Spinal cord (tissue), 10 donors: Measurements from ENCODE around the gene GRID2. TPM values are rescaled to one million over a fixed set of nuclear protein-coding genes. Genes with fewer than 3 reads are reported as not detected.

Experiments
- DNase-seq, 6 donors: peaks; one replicate each; pipeline versions ENCODE4 v3.0.0 to v3.0.0-alpha.2; 2013 to 2015; ENCODE audit warnings: low spot score in 6 of 6, low read depth in 4 of 6
- H3K27ac ChIP-seq: one replicate; pipeline ENCODE4 v1.5.1; 2013; ENCODE audit warnings: low read depth, low read length, control low read depth
- H3K27me3 ChIP-seq: one replicate; pipeline ENCODE4 v1.6.1; 2013; ENCODE audit warnings: low read length; ENCODE audit not compliant: control insufficient read depth, insufficient read depth
- H3K36me3 ChIP-seq: one replicate; pipeline ENCODE4 v1.6.1; 2013; ENCODE audit warnings: low read length; ENCODE audit not compliant: control insufficient read depth, insufficient read depth
- H3K4me1 ChIP-seq: one replicate; pipeline ENCODE4 v1.6.1; 2013; ENCODE audit warnings: low read length; ENCODE audit not compliant: control insufficient read depth, insufficient read depth
- H3K4me3 ChIP-seq: one replicate; pipeline ENCODE4 v1.5.1; 2013; ENCODE audit warnings: low read depth, low read length, control low read depth
- H3K9me3 ChIP-seq: one replicate; pipeline ENCODE4 v1.6.1; 2013; ENCODE audit warnings: low read length; ENCODE audit not compliant: control insufficient read depth, insufficient read depth
- WGBS: methylation state at CpG from one replicate; pipeline ENCODE4 v1.1.5; 2013; ENCODE audit warnings: missing lambda C conversion rate; ENCODE audit not compliant: insufficient coverage; 5-methylcytosine and 5-hydroxymethylcytosine counted together
- polyA plus RNA-seq, 2 donors: library from polyadenylated mRNA; unstranded; fragments of 120-200 nt; gene quantifications; one replicate each; pipeline ENCODE4 v1.2.1, GENCODE V29; 2013; ENCODE audit not compliant: insufficient read length in 2 of 2
- total RNA-seq, 2 donors: library from RNA; depleted of rRNA in 1 of 2; stranded (reverse); fragments of 120-200 nt in 1 of 2; fragments of >200 nt in 1 of 2; gene quantifications; one replicate each; pipeline versions ENCODE4 v1.2.3 to v1.2.4, GENCODE V29; 2013 to 2014
- donor health status: healthy.

The GRID2 gene
- total and polyA plus RNA-seq, 4 donors = 17.8 to 40.8 (median 23.4) TPM

DNA sequence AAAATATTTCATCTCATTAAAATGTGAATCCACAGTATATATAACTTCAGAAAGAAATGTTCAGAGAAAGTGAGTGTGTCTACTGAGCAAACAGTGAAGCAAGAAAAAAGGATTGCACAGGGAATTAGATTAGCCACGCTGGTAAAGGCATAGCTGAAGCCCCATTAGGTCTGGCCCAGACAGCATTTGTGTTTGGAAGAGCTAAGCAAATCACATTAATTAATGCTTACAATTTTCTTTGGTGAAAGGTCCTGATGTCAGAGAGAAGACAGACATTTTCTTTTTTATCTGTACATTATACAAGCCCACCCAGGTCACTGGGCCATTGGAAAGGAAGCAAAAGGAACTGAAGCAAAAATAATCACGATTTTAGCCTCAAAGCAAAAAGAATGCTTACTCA lies 354.6 kb downstream of the GRID2 start:
- Histone ChIP-seq H3K9me3 (no peaks in the 10 kb centered on the region), H3K36me3 (no peaks in the 10 kb centered on the region), H3K4me1 (no peaks in the 10 kb centered on the region), H3K27ac (no peak overlapping the region), H3K4me3 (no peak overlapping the region), H3K27me3 (no peaks in the 10 kb centered on the region)
- WGBS = no CpG with 5 or more reads among the region's 2 CpGs
- no peak for DNase-seq

DNA sequence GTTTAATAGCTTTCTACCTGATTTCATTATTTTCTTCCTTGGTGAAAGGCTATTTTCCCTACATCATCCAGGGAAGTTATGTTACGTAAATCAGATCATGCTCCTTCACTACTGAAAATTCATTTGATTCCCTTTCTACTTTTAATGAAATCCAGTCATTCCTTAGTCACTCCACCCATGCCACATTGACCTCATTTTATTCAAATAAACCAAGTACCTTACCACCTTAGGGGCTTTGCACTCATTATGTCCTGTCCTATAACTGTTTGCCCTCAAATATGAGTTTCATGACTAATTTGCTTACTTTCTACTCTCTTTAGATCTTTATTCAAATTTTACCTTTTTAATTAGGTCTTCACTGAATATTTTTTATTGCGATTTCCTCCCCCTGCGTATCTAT lies 374.0 kb downstream of the GRID2 start:
- Histone ChIP-seq H3K4me3 (no peak overlapping the region), H3K9me3 (no peaks in the 10 kb centered on the region), H3K36me3 (no peaks in the 10 kb centered on the region), H3K27me3 (no peaks in the 10 kb centered on the region), H3K27ac (no peak overlapping the region), H3K4me1 (no peaks in the 10 kb centered on the region)
- no peak for DNase-seq
- 100% methylated on average over 1 of the region's 3 CpGs for WGBS

DNA sequence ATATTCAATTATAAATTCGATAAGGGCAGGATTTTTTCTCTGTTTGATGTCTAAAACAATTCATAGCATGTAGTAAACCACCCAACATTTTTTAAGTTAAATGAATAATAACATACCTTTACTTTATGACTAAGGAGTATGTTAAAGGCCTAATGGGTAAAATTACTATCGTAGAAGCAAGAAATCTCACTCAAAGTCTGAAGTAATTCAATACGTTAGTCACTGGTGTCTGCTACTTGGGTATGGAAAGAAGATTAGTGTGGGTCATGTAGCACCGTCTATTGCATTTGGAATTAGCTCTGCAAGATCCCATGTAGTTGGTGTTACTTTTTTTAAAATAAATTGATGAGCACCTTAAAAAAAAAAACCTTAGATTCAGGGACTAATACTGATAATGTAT lies 374.5 kb downstream of the GRID2 start:
- 80% methylated on average over 1 of the region's 4 CpGs for WGBS

DNA sequence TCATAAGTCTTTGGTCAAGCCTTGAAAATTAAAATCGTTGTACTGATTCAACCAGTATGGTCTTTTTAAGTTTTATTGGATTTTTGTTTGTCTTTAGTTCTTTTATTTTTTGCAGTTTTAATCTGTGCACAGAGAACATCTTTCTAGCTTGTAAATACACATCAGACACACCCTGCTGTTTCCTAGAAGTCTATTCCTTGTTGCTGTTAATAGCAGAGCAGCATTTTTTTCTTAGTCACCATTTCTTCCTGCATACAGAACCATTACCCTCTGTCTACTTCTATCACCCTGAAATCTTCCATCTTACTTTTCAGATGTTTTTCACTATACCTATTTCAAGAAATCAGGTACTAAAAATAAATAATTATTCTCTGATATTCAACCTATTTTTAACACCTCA lies 375.4 kb downstream of the GRID2 start:
- Histone ChIP-seq H3K4me1 (no peaks in the 10 kb centered on the region), H3K4me3 (no peak overlapping the region), H3K9me3 (no peaks in the 10 kb centered on the region), H3K36me3 (no peaks in the 10 kb centered on the region), H3K27ac (no peak overlapping the region), H3K27me3 (no peaks in the 10 kb centered on the region)
- WGBS = no CpG with 5 or more reads among the region's 1 CpG
- DNase-seq = no peak

More for the DNA sequence above, 374.5 kb downstream of the GRID2 start:
- DNase-seq = no peak
- H3K4me3 ChIP-seq = no peak overlapping the region
- H3K27ac ChIP-seq = no peak overlapping the region
- H3K27me3 ChIP-seq = no peaks in the 10 kb centered on the region
- no peaks in the 10 kb centered on the region for H3K9me3 ChIP-seq
- no peaks in the 10 kb centered on the region for H3K36me3 ChIP-seq
- H3K4me1 ChIP-seq = no peaks in the 10 kb centered on the region

DNA sequence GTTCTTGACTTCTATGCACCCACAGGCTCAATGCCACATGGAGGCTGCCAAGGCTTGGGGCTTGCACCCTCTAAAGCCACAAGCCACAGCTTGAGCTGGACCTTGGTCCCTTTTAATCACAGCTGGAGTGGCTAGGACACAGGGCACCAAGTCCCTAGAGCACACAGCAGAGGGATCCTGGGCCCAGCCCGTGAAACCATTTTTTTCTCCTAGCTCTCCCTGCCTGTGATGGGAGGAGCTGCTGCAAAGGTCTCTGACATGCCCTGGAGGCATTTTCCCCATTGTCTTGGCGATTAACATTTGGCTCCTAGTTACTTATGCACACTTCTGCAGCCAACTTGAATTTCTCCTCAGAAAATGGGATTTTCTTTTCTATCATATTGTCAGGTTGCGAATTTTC lies 410.9 kb downstream of the GRID2 start:
- no peaks in the 10 kb centered on the region for H3K9me3 ChIP-seq
- no peak for DNase-seq
- no peaks in the 10 kb centered on the region for H3K27me3 ChIP-seq
- H3K4me1 ChIP-seq = no peaks in the 10 kb centered on the region
- WGBS = 85% methylated on average over 2 of the region's 3 CpGs
- H3K4me3 ChIP-seq = no peak overlapping the region
- no peak overlapping the region for H3K27ac ChIP-seq
- no peaks in the 10 kb centered on the region for H3K36me3 ChIP-seq

DNA sequence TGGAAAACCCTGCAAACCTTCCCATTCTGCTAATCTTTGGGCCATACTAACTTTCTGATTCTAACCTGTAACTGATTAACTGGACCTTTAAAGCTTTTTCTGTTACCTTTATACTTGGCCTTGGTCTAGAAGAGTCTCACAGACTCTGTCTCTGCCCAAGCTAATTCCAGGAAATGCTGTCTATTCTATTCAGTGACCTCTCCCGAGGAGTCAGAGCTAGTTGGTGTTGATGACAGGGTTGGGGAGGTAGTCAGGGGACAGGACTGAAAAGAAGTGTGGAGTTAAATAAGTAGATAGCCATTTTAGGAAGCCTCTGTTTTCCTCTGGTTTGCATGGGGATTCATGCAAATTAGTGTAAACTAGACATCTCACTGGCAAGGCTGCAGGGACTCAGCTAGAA lies 429.5 kb downstream of the GRID2 start:
- Histone ChIP-seq H3K27me3 (no peaks in the 10 kb centered on the region), H3K4me3 (no peak overlapping the region), H3K4me1 (no peaks in the 10 kb centered on the region), H3K27ac (no peak overlapping the region), H3K9me3 (no peaks in the 10 kb centered on the region), H3K36me3 (no peaks in the 10 kb centered on the region)
- DNase-seq = no peak
- WGBS = 78% methylated on average over 1 of the region's 1 CpG

DNA sequence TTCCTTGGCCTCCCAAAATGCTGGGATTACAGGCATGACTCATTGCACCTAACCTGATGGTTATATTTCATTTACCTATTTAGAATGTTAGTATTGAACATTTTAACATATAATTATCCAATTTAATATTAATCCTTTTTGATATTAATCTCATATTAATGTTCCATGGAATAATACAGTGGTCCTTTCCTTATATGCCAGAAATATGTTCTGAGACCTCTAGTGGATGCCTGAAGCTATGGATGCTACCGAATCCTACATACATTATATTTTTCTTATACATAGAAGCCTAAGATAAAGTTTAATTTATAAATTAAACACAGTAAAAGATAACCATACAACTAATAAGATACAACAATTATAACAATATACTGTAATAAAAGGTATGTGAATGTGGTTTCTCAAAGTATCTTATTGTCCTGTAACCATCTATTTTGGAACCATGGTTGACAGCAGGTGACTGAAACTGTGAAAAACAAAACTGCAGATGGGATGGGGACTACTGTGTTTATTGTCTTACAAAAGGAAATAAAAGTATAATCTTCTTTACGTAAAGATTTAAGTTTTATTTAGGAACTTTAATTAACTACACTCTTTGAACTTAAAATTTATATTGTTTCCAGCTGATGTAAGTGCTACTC lies 431.4 kb downstream of the GRID2 start:
- Histone ChIP-seq H3K27me3 (no peaks in the 10 kb centered on the region), H3K4me3 (no peak overlapping the region), H3K4me1 (no peaks in the 10 kb centered on the region), H3K27ac (no peak overlapping the region), H3K9me3 (no peaks in the 10 kb centered on the region), H3K36me3 (no peaks in the 10 kb centered on the region)
- DNase-seq = no peak
- no CpG with 5 or more reads among the region's 2 CpGs for whole genome bisulfite sequencing

DNA sequence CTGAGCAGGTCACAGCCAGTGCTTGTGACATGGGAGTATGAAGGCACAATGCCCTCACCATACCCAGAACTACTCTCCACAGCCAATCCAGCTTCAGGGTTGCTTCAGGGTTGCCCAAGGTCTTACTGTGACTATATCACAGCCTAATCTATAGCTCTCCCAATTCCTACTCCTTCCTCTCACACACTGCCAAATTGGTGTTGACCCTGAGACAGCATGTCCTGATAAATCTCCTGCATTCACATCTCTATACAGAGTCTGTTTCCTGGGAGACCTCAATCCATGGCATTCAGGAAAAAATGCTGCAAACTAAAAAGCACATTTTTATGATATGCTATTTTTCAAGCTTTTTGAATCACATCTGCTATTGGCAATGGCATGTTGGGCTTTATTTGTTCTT lies 456.7 kb downstream of the GRID2 start:
- no peaks in the 10 kb centered on the region for H3K27me3 ChIP-seq
- no peak overlapping the region for H3K4me3 ChIP-seq
- H3K27ac ChIP-seq = no peak overlapping the region
- H3K36me3 ChIP-seq = no peaks in the 10 kb centered on the region
- peak in 2 of 6 donors; percentile 7 to 28 for DNase-seq
- H3K4me1 ChIP-seq = no peaks in the 10 kb centered on the region
- H3K9me3 ChIP-seq = no peaks in the 10 kb centered on the region

DNA sequence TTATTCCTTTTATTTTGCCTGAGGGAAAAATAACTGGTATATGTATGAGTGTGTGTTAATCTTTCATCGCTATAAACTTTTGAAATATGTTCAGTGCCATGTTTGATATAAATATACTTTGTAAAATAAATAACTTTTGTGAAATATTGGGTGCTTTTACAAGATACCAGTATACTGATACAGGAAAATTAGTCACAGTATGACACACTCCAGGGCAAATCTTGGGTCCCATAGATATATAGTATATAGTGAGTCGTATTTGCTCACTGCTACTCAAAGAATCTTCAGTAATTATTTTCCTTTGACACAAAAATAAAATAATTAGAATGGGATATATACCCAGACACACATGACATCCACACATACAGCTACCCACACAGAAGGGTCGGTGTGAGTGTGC lies 472.3 kb downstream of the GRID2 start:
- no peaks in the 10 kb centered on the region for H3K36me3 ChIP-seq
- no peaks in the 10 kb centered on the region for H3K9me3 ChIP-seq
- no peak for DNase-seq
- H3K27ac ChIP-seq = no peak overlapping the region
- H3K4me3 ChIP-seq = no peak overlapping the region
- no CpG with 5 or more reads among the region's 3 CpGs for WGBS
- H3K4me1 ChIP-seq = no peaks in the 10 kb centered on the region
- no peaks in the 10 kb centered on the region for H3K27me3 ChIP-seq

DNA sequence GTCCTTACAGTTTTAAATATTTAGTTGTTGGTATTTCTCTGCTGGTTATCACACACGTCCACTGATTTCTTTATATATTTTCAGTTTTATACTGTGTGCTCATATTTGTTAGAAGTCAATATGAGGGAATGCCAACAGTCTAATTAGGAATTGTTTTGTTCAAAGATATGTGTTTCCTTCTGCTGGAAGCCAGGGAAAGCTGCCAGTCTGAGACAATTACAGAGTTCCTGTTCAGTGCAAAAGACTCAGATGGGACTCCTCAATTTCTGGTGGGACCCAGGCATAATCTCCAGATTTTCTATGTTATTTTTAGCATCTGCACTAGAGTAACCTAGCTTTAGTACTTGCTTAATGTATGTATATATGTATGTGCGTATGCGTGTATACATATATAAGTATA lies 486.0 kb downstream of the GRID2 start:
- H3K36me3 ChIP-seq = no peaks in the 10 kb centered on the region
- no peaks in the 10 kb centered on the region for H3K4me1 ChIP-seq
- H3K27me3 ChIP-seq = no peaks in the 10 kb centered on the region
- H3K9me3 ChIP-seq = no peaks in the 10 kb centered on the region
- DNase-seq = peak in 3 of 6 donors; percentile 12 to 72 (median 52)
- no CpG with 5 or more reads among the region's 3 CpGs for WGBS
- no peak overlapping the region for H3K4me3 ChIP-seq
- H3K27ac ChIP-seq = no peak overlapping the region
